Testis (tissue), 3 donors: ENCODE measurements around the gene ADAM8. TPM values are rescaled to one million over a fixed set of nuclear protein-coding genes. Genes with fewer than 3 reads are reported as not detected.

Experiments used
- DNase-seq: peaks from one replicate; pipeline ENCODE4 v3.0.0-alpha.2; 2019
- H3K27ac ChIP-seq, 2 donors: fragments of 200-600 bp; sonication (generic); one replicate each; pipeline ENCODE4 v1.5.1; 2019
- H3K27me3 ChIP-seq: fragments of 200-600 bp; sonication (generic); one replicate; pipeline ENCODE4 v1.5.1; 2019
- H3K36me3 ChIP-seq: fragments of 200-600 bp; sonication (generic); one replicate; pipeline ENCODE4 v1.5.1; 2017; ENCODE audit warnings: low read depth; ENCODE audit errors: missing control alignments
- H3K4me1 ChIP-seq: fragments of 200-600 bp; sonication (generic); one replicate; pipeline ENCODE4 v1.5.1; 2019
- H3K4me3 ChIP-seq, 2 donors: fragments of 200-600 bp; sonication (generic); one replicate each; pipeline ENCODE4 v1.5.1; 2017 to 2019
- H3K9me3 ChIP-seq: fragments of 200-600 bp; sonication (generic); one replicate; pipeline ENCODE4 v1.5.1; 2017
- CTCF ChIP-seq, 3 experiments: fragments of 450-650 bp in 2 of 3; fragments of 200-600 bp in 1 of 3; sonication (generic) in 1 of 3; IDR thresholded peaks; one replicate each; pipeline ENCODE4 v1.5.1; 2016 to 2019; ENCODE audit warnings: antibody characterized with exemption in 3 of 3, mild to moderate bottlenecking in 2 of 3, moderate library complexity in 1 of 3
- POLR2A ChIP-seq: fragments of 450-650 bp; IDR thresholded peaks from one replicate; pipeline ENCODE4 v1.6.1; 2017; ENCODE audit warnings: antibody characterized with exemption, mild to moderate bottlenecking, moderate library complexity
- WGBS, 2 donors: methylation state at CpG; one replicate each; pipeline ENCODE4 v1.1.5; 2018; 5-methylcytosine and 5-hydroxymethylcytosine counted together
- intact Hi-C: fragments of 100-400 bp; cut with DNase I; formaldehyde crosslinking; loops from one replicate; pipeline ENCODE4 v1.15.1; 2023; ENCODE audit warnings: low total_unique reads
- polyA plus RNA-seq: library from polyadenylated mRNA; stranded (reverse); fragments of 350-450 nt; fragmentation: Illumina TruSeq; extraction: RNeasy Lipid Tissue Mini Kit (QIAGEN cat#74804); gene quantifications from one replicate; pipeline ENCODE4 v1.2.3, GENCODE V29; 2014; ENCODE audit warnings: low read depth, low replicate concordance; ENCODE audit not compliant: insufficient read depth
- total RNA-seq, 2 donors: library from RNA; depleted of rRNA; stranded (reverse); fragments of >200 nt; gene quantifications; one replicate each; pipeline ENCODE4 v1.2.3, GENCODE V29; 2016

ADAM8 gene
- total and polyA plus RNA-seq, 3 donors from 2014 or later = 3.5 to 14.6 (median 12.8) TPM

GRCh38 chr10:133309720-133310398, 33.2 kb upstream of the ADAM8 start:
- peak overlapping the region in 1 of 2 donors; percentile 99 for H3K4me3 ChIP-seq
- H3K4me1 ChIP-seq = peaks cover 20% of the 10 kb centered on the region
- TF ChIP-seq CTCF (IDR thresholded peaks at IDR 0.05) (no peak), POLR2A (no peak)
- no peaks in the 10 kb centered on the region for H3K27me3 ChIP-seq
- H3K27ac ChIP-seq = peak overlapping the region in 1 of 2 donors; percentile 95
- intact Hi-C loops = no loop called here
- H3K36me3 ChIP-seq = no peaks in the 10 kb centered on the region
- no peaks in the 10 kb centered on the region for H3K9me3 ChIP-seq
- WGBS, 2 donors = 62 to 75% methylated on average over 13 to 33 of the region's 33 CpGs
- DNase-seq = no peak

- peak; percentile 95 for DNase-seq
- H3K27me3 ChIP-seq = no peaks in the 10 kb centered on the region
- no peaks in the 10 kb centered on the region for H3K36me3 ChIP-seq
- TF ChIP-seq POLR2A = no peak
- TF ChIP-seq CTCF (IDR thresholded peaks at IDR 0.05) = no peak
- WGBS, 2 donors = 4 to 29% methylated on average over 17 to 34 of the region's 46 CpGs
- intact Hi-C loops = no loop called here
- H3K4me1 ChIP-seq = peaks cover 21% of the 10 kb centered on the region
- H3K27ac ChIP-seq = peak overlapping the region; percentile 87 to 95
- no peaks in the 10 kb centered on the region for H3K9me3 ChIP-seq
- peak overlapping the region; percentile 99 to 100 for H3K4me3 ChIP-seq
Observed at GRCh38 chr10:133309100-133309719, 32.5 kb upstream of the ADAM8 start.

GRCh38 chr10:133308421-133309099, 31.9 kb upstream of the ADAM8 start, which contains the start of the genes TUBGCP2 and ZNF511:
Gene TUBGCP2, minus strand, starts transcription at chr10:133308872. Its CDS starts 5,931 bp downstream, at chr10:133302941.
Gene ZNF511, plus strand, starts transcription at chr10:133308914. Its CDS starts 30 bp downstream, at chr10:133308944.
- Histone ChIP-seq H3K36me3 (no peaks in the 10 kb centered on the region), H3K4me3 (peak within 1 kb of the TSS; percentile 99 to 100), H3K27ac (peak within 1 kb of the TSS; percentile 87 to 95), H3K4me1 (peaks cover 21% of the 10 kb centered on the region), H3K9me3 (no peaks in the 10 kb centered on the region), H3K27me3 (no peaks in the 10 kb centered on the region)
- DNase-seq = peak; percentile 86
- WGBS, 2 donors = 0% methylated on average over 6 to 54 of the region's 89 CpGs
- intact Hi-C loops = no loop called here
- TF ChIP-seq POLR2A = no peak
- peak in 2 of 3 experiments; percentile 10 to 33 for TF ChIP-seq CTCF (IDR thresholded peaks at IDR 0.05)

DNA sequence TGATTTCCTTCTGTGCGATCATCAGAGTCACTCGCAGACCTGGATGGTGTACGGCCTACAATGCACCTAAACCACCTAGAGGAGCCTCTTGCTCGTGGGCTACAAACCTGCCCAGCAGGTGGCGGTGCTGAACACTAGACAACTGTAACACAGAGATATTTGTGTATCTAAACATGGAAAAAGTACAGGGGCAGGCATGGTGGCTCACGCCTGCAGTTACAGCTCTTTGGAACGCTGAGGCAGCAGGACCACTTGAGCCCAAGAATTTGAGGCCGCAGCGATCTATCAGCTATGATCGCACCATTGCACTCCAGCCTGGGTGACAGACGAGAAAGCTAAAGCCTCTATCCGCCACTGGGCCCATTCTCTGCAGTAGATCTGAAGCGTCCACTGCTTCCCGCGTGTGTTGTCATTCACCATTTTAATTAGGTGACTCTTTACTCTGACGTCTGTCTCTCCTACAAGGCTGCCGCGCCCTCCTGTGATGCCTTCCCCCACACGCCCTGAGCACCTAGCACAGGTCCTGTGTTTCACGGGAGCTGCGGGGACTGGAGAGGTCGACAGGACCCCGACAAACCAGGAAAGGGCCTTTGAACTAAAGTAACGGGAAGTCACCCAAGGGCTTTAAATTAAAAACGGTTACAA, 31.2 kb upstream of the ADAM8 start:
- WGBS, 2 donors = 2 to 4% methylated on average over 24 to 25 of the region's 25 CpGs
- Histone ChIP-seq H3K9me3 (no peaks in the 10 kb centered on the region), H3K4me1 (peaks cover 21% of the 10 kb centered on the region), H3K4me3 (peak overlapping the region; percentile 99 to 100), H3K36me3 (no peaks in the 10 kb centered on the region), H3K27me3 (no peaks in the 10 kb centered on the region), H3K27ac (peak overlapping the region; percentile 87 to 95)
- intact Hi-C loops = no loop called here
- peak; percentile 61 to 77 (median 63) for TF ChIP-seq CTCF (IDR thresholded peaks at IDR 0.05)
- TF ChIP-seq POLR2A = no peak
- DNase-seq = peak; percentile 93
